ENCODE data around the gene GYPC.
"Not testable (repeated sequence)": the region's sequence is repeated elsewhere in the genome, so short reads cannot be mapped to it uniquely, and the experiment has no call there.

The GYPC gene

DNA sequence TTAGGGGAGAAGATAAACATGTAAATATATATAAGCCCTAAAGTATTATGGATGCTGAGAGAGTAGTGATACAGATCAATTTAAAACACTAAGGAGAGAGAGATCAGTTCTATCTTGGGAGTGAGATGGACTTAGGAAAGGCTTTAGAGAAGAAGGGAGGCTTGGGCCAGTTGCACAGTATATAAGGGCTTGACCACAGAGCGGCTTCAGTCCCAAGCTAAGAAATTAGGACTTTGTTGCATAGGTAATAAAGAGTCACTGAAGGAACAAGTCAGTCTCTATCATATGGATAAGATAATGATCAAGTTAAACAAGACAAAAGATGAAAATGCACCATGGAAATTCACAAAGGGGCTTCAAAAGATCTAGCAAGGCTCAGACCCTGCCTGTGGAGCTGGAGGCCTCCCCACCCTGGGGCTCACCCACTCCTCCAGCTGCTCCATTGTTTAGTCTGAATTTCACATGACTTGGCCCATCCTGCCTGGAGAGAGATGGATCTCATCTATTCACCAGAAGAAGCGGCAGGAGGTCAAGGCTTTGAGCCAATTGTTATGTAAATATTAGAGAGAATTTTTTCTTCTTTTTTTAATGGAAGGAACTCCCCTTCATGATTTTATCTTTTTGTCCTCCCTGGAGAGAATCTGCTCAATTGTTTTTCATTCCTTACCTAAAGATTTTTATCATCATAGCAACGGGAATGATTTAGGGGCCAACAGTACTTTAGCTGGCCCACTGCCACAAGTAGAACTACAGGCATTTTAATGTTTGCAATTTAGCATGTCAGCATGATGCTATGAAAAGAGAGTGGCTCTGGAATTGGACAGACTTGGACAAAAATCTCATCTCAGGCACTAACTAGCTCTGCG is 44.0 kb downstream of the GYPC start:
- DNase-seq (ENCODE audit: low spot score) = no peak

DNA sequence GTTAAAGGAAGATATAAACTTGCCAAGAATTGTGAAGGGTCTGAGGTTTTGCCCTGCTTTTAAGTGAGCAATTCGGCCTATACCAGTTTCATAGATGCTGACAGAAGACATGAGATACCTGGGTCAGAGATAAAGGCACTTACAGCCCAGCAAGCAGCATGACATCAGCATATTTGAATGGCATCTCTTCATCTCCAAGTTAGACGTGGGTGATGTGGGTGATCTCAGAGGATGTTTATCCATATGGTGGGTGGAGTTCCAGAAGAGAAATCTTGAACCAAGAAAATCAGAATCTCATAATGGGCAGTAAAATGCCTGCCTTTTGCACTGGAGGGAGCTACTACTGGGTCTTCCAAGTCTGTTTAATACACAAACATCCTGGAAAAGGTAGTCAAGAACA is 44.7 kb downstream of the GYPC start:
- DNase-seq (ENCODE audit: low spot score) = no peak

DNA sequence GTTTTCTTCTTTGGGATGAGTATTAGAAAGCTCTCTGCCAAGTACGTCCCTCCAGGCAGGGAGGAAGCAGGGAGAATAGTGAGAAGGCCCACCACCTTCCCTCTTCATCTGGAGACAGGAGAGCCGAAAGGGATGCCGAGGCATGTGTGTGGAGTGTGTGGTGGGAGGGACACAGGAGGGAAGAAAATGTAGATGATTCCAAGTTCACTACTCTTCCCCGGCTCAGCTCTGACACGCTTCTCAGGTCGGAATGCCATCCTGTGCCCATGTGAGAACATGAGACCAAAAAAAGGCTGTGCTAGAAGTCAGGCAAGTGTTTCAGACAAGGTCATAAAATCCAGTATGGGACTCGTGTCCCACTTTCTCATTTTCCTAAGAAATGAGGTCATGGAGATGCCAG is 47.4 kb downstream of the GYPC start:
- DNase-seq (ENCODE audit: low spot score) = no peak

DNA sequence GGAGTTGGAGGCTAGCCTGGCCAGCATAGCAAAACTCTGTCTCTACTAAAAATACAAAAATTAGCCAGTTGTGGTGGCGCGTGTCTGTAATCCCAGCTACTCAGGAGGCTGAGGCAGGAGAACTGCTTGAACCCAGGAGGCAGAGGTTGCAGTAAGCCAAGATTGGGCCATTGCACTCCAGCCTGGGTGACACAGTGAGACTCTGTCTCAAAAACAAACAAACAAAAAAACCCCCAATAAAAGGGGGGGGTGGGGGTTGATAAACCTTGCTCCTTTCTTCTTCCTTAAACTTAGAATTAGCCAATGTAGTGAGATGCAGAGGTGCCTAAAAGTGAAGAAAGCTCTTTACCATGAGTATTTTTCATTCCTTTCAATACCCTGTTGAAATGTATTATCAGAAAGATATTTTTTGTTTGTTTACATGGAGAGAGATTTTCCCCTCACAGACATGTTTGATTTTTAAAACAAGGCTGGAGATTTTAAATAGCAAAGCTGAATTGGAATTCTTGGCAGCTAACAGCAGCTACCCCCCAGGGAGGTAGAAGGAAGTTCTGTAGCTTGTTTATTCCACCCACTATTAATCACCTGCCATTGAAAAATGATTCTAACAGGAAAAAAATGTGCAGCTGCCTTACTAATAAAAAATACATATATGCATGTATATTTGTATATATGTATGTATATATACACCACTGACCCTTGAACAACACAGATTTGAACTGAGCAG is 48.6 kb downstream of the GYPC start:
- no peak for DNase-seq (ENCODE audit: low spot score)

DNA sequence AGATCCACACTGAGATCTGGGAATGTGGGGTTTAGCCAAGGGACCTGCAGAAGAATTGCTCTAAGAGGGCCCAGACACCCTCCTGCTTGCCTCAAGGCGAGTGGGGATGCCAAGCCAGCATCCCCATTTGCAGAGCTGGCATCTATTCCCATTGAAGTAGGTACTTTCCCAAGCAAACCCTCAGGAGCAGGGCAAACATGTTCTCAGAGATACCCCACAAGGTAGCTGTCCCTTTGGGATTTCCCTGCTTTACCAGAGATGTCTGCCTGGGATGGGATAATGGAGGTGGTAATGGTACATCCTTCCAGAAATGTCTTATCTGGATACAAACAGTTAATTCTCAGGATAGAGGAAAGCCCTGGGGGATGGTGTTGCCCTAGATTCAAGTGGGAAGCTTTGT is 51.2 kb downstream of the GYPC start:
- no peak for DNase-seq (ENCODE audit: low spot score)

DNA sequence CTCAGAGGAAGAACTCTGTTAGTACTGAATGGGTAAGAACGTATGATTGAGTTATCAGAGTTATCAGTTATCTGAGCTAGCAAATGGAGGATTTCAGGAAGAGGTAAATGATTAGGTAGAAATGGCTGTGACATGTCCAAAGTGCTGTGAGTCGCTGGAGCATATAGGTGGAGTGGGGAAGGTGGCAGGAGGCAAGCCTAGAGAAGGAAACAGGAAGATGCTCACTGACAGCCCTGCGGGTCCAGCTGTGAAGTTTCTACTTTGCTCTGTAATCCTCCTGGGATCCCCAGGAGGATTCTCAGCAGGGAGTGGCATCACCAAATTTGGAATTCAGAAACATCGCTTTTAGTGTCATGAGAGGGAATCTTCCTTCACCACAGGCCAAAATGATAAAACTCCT is 52.0 kb downstream of the GYPC start:
- DNase-seq (ENCODE audit: low spot score) = no peak

DNA sequence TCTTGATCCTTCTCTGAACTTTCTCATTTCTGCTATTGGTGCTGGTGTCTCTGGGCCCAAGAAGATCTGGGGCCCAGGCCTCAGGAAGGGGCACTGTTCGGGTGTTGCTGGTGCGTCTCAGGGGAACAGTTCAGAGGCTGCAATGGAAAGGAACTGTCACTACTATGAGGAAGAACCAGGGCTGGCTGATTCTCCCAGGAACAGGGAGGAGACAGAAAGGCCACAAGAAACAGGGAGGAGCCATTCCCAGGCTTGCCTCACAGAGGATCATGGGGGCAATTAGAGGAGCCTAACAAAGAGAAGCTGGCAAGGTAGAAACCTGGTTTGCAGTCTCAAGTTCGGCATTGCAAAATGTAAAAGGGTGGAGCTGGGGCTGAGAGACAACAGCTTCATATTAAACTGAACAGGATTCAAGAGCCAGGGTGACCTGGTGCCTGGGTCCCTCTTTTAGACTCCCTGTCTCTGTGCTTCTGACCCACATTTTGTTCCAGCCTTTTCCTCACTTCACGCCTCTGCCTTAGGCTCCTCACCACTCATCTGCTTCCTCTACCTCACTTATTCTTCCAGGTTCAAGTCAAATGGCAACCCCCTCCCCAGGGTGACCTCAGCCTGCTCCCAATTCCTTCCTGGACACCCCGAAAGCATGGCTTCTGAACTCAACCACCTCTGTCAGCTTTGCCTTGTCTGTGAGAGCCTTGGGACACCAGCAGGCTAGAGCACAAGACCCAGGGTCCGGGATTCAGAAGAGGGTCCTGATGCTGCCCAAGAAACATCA is 58.4 kb downstream of the GYPC start:
- DNase-seq (ENCODE audit: low spot score) = no peak

DNA sequence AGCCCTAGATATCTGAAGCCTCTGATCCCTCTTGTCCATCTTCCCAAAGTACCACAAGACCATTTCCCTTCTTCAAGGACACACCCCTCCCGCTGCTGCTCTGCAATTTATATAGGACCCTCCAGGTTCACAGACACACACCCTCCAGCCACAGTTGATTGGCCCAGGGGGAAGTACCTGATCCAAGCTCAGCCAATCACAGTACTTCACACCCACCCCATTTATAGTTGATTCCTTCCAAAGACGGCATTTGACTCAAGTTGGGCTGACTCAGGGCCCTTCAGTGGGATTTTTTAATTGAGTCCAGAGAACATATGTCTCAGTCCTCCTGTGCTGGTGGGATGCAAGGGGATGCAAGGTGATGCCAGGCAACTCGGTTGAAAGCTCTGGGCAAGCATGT is 59.2 kb downstream of the GYPC start:
- DNase-seq (ENCODE audit: low spot score) = no peak

DNA sequence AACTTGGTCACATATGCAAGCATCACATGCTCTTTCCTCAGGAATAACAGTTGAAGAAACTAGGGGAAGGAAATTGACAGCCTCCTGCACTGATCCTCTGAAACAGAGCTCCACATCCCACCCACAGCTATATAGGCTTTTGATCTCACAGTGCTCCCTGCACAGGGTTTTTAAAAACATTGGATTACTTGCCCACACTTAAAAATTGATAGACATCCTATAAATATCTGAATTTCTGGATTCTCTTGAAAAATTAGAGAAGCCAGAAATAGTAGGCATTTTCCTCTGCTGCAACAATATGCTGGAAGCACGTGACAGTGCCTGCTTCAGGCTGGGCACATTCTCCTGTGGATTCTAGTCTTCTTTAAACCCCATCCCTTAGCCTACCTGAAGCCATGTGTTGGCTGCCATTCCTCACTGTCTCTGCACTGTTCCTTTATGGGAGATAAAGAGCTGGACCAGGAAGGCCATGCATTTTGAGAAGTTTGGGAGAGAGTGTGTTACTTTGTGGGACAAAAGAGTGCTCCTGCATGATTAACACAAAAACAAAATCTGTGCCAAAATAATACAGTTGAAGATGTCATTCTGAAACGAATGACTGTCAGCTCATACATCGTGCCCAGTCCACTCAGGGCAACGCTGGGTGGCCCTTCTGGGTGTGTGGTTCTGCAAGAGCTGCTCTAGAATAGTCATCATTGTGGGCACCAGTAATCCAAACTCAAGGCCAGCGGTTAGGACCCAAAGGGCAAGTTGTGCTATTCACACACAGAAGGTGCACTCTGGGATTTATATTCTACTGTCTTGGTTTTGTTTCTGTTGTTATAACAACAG is 59.8 kb downstream of the GYPC start:
- no peak for DNase-seq (ENCODE audit: low spot score)

DNA sequence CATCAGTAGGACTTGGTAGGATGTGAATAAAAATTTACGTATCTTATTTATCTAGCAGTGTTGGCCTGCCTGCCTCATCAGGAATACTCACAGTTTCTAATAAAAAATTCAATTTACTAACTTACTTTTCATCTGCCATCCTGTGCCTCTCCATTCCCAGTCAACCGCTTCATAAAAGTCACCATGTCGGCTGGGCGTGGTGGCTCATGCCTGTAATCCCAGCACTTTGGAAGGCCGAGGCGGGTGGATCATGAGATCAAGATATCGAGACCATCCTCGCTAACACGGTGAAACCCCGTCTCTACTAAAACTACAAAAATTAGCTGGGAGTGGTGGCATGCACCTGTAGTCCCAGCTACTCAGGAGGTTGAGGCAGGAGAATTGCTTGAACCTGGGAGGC is 61.3 kb downstream of the GYPC start:
- DNase-seq (ENCODE audit: low spot score) = not testable (repeated sequence)

DNA sequence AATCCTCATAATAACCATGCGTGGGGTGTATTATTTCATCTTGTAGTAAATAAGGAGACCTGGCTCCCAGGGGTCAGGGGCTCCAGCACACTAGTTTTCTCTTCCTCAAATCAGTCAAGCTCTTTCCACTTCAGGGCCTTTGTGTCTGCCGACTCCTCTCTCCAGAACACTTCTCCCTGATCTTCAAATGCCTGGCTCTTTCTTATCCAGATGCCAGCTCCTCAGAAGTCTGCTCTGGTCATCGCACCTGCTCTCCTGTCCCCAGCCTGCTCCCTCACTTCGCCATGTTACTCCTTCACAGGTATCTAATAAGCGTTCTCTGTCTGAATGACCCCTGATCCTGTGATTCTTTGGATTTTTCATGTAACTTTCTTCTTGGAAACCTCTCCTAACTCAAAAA is 62.0 kb downstream of the GYPC start:
- DNase-seq (ENCODE audit: low spot score) = no peak

DNA sequence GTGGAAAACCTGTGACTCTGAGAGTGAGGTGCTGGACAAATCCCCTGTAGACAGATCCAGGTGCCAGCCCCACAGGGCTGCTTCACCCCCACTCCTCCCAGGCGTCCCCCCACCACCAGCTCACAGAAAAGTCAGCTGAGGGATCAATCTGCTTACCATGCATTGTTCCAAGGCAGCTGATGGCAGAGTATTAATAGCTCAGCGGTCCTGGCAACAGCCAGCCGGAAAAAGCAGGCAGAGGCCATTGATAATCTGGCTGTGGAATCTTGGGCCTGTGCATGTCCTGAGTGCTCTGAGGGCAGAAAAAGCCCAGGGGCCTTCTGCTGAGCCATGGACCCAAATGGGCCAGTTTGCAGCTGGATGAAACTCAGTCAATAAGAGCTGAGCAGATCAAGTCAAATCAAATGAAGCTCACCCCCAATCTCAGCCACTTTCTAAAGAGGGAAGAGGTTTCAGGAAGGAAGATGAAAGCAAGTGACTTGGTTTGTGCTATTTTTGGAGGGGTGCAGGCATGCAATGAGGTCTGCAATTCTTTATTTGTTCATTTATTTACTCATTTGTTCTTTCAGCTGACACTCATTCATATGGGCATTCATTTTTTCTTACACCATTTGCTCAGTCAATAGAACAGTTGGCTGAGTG is 63.4 kb downstream of the GYPC start:
- no peak for DNase-seq (ENCODE audit: low spot score)

DNA sequence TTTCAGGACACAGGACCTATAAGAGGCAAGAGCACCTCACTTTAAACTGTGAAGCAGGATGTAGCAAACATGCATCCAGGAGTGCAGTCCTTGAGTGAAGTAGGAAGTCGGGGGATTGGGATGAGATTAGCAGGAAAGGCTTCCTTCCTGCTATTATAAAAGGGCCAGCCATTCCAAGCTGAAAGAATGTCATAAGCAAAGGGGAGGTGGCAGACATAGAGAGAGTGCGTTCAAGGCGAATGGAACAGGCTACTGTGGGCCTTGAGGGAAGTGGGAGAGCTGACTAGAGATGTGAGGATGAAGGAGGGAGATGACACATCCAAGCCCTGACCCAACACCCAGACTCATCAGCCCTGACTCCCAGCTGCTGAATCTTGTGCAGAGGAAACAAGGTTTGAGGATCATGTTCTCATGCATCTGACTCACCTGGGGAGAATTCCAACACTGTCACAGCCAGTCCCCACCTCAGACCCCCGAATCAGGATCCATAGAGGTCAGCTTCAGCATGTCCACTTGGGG is 63.9 kb downstream of the GYPC start:
- no peak for DNase-seq (ENCODE audit: low spot score)

DNA sequence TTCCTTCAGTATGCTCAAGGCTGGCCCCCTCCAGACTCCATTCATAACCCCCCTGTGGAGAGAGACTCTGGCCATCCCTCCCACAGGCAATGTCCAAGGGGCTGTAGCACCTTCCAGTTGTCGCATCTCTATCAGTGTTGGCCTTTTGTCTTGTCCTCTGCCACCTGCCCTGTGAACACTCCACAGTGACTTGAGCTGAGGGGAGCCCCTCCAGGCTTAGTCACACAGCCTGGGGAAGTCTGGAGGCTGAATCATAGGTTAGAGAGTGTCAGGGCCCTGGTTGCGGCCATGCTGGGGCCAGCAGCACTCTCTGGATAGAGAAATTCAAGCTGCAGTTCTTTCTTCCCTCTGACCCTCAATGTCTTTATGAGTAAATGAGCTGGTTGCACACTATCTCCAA is 64.7 kb downstream of the GYPC start:
- DNase-seq (ENCODE audit: low spot score) = no peak

DNA sequence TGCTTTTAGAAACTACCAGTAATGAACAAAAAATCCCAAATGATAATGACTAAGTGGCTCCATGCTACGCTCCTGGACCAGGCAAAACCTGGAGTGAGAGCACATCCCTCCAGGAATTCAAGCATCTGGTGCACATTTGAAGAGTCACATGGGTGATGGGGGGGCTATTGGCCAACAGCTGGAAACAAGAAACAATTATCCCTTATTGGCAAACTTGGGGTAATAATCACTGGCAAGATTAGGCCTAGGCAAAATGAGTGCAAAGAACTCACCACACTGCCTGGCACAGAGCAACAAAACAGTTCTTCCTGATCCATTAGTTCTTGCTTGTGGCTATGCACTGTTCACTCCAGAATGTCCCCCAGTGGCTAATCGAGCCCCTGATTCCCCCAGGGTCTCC is 66.1 kb downstream of the GYPC start:
- no peak for DNase-seq (ENCODE audit: low spot score)

DNA sequence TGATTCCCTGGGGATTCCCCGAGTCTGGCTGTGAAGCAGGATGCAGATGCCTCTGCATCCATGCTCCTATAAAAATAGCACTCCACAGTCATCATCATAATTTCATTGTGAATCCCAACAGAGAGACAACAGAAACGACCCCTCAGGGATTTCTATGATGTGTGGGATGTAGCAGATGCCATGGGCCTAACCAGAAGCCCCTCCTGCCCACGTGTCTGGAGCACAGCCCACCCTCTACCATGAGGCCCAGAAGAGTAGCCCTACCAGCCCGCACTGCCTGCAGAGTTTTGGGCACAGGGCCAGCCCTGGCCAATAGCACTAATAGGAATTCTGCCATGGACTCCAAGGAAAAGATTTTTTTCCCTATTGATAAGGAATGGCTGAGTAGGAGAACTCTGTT is 66.6 kb downstream of the GYPC start:
- DNase-seq (ENCODE audit: low spot score) = no peak

DNA sequence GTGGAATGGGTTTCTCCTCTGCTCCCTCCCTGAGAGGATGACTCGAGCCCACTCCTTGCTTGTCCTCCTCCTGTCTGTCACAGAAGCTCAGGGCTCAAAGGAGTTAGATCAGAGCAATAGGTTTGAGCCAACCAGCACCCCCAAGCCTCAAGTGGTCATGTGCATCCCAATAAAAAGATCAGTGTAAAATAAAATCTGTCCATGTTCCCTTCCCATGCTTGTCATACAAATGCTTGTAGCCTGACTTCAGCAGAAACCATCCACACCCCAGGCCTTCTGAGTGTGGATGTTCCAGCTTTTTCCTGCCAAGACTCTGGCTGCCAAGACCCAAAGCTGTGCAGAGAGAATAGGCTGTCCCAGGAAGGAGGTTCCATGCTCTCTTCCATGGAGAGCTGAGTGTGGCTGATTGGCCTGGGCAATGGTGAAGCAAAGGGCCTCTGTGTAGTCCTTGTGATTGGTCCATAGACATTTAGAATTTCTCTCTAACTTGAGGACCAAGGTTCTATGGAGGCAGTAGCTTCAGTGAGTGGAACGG is 67.4 kb downstream of the GYPC start:
- no peak for DNase-seq (ENCODE audit: low spot score)

DNA sequence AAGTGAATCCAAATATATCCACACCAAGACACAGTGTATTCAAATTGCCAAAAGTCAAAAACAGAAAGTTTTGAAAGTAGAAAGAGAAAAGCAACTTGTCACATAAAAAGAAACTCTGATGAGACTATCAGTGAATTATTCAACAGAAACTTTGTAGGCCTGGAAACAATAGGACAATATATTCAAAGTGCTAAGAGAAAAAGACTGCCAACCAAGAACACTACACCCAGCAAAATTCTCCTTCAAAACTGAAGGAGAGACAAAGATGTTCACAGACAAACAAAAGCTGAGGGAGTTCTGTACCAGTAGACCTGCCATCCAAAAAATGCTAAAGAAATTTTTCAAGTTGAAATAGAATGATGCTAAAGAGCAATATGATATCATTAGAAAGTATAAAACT is 69.6 kb downstream of the GYPC start:
- DNase-seq (ENCODE audit: low spot score) = no peak

DNA sequence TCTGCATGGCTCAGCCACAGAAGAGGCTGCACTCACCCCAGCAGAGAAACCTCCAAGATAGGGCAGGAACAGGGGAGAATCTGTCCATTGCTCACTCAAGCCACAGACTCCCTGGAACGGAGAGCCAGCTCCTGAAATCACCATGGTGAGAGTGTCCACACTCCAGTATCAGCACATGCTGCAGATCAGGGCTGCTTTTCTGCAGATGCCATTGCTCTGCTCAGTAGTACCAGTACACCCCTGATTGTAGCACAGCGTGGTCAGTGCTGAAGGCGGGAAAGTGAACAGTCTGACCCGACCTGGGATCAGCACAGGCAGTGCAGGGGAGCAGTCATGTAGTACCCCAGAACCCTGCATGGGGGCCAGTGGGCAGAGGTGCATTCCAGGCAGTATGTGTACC is 73.9 kb downstream of the GYPC start:
- no peak for DNase-seq (ENCODE audit: low spot score)

DNA sequence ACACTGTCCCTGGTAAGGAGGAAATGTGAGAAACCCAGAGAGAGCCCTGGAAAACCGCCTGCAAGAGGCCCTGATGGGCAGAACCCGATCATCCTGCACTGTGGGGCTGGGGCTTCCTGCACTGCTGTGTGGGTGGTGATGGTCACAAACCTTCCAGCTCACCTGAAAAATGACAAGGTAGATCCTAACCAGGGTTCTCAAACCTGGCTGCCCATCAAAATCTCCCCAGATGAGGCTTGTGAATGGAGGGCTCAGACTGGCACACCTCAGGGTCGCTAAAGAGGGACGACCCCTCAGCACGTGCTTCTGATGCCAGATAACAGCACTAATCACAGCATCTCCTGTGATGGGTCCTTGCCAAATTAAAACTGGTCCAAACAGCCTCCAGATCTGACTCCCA is 74.7 kb downstream of the GYPC start:
- DNase-seq (ENCODE audit: low spot score) = no peak

DNA sequence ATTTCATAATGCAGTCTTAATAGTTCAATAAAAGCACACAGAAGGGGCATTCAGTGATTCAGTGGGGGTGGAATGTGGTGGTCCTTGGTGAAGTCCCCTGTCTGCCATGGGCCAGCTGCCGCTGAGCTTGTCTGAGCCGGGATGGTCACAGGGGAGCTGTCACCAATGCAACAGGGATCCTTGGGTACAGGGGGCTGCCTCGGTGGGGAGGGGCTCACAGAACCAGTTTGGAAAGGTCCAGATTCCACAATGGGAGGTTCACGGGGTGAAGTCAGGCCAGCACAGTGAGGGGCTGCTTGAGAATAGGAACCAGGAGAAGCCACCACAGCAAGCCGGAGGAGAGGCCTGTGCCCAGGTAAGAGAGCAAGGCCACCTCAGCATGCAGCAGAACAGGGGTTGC is 75.4 kb downstream of the GYPC start:
- no peak for DNase-seq (ENCODE audit: low spot score)
